GM18951 (cell line): ENCODE measurements around the gene LCMT1.
"Not testable (repeated sequence)": the region's sequence is repeated elsewhere in the genome, so short reads cannot be mapped to it uniquely, and the experiment has no call there.

Source experiments
- POLR2A ChIP-seq: IDR thresholded peaks from 4 replicates; pipeline ENCODE4 v1.6.1; 2011; ENCODE audit warnings: mild to moderate bottlenecking; ENCODE audit not compliant: insufficient read length, insufficient read depth; ENCODE audit errors: extremely low read depth
- in situ Hi-C: fragments of 300-500 bp; cut with MboI; formaldehyde crosslinking; loops from one replicate; pipeline ENCODE4 v1.12.0; 2022; ENCODE audit warnings: low sequenced_read_pairs, mixed read lengths, inconsistent platforms; ENCODE audit not compliant: unreplicated experiment

LCMT1 gene

GRCh38 chr16:25138130-25138529 is 26.6 kb downstream of the LCMT1 start:
- in situ Hi-C loops = no loop called here
- no peak for TF ChIP-seq POLR2A

- no peak for TF ChIP-seq POLR2A
- in situ Hi-C loops = no loop called here
Measured at GRCh38 chr16:25140459-25140858, 28.9 kb downstream of the LCMT1 start.

GRCh38 chr16:25141648-25142047 is 30.1 kb downstream of the LCMT1 start:
- TF ChIP-seq POLR2A = no peak
- in situ Hi-C loops = no loop called here

GRCh38 chr16:25143928-25144327 is 32.4 kb downstream of the LCMT1 start:
- in situ Hi-C loops = no loop called here
- no peak for TF ChIP-seq POLR2A

- TF ChIP-seq POLR2A = no peak
- in situ Hi-C loops = no loop called here
Measured at GRCh38 chr16:25148568-25149215, 37.1 kb downstream of the LCMT1 start.

GRCh38 chr16:25151996-25152395 is 40.5 kb downstream of the LCMT1 start:
- in situ Hi-C loops = no loop called here
- TF ChIP-seq POLR2A = no peak

- no peak for TF ChIP-seq POLR2A
- in situ Hi-C loops = no loop called here
Measured at GRCh38 chr16:25155553-25156460, 44.3 kb downstream of the LCMT1 start.

GRCh38 chr16:25157271-25157875 is 45.8 kb downstream of the LCMT1 start:
- in situ Hi-C loops = no loop called here
- no peak for TF ChIP-seq POLR2A

GRCh38 chr16:25158401-25158800 is 46.9 kb downstream of the LCMT1 start:
- no peak for TF ChIP-seq POLR2A

GRCh38 chr16:25161753-25162367 is 50.3 kb downstream of the LCMT1 start:
- TF ChIP-seq POLR2A = no peak
- in situ Hi-C loops = no loop called here

More at GRCh38 chr16:25158401-25158800, 46.9 kb downstream of the LCMT1 start:
- in situ Hi-C loops = no loop called here

GRCh38 chr16:25163683-25164082 is 52.1 kb downstream of the LCMT1 start:
- TF ChIP-seq POLR2A = no peak
- in situ Hi-C loops = no loop called here

GRCh38 chr16:25165284-25165683 is 53.7 kb downstream of the LCMT1 start:
- no peak for TF ChIP-seq POLR2A
- in situ Hi-C loops = no loop called here

GRCh38 chr16:25167920-25168319 is 56.4 kb downstream of the LCMT1 start:
- in situ Hi-C loops = not testable (repeated sequence)
